AG09319 (cell line): ENCODE data around the gene DUOX1.

Experiments used
- DNase-seq: peaks from one replicate; pipeline ENCODE4 v3.0.0-alpha.2; 2010; ENCODE audit warnings: low read depth; ENCODE audit errors: extremely low read depth
- TF ChIP-seq, protein P1 (sequence below): IDR thresholded peaks from 2 replicates; pipeline ENCODE4 v1.5.1; 2011; ENCODE audit warnings: low read depth, mild to moderate bottlenecking, inconsistent platforms, low read length, moderate library complexity

Gene DUOX1

DNA sequence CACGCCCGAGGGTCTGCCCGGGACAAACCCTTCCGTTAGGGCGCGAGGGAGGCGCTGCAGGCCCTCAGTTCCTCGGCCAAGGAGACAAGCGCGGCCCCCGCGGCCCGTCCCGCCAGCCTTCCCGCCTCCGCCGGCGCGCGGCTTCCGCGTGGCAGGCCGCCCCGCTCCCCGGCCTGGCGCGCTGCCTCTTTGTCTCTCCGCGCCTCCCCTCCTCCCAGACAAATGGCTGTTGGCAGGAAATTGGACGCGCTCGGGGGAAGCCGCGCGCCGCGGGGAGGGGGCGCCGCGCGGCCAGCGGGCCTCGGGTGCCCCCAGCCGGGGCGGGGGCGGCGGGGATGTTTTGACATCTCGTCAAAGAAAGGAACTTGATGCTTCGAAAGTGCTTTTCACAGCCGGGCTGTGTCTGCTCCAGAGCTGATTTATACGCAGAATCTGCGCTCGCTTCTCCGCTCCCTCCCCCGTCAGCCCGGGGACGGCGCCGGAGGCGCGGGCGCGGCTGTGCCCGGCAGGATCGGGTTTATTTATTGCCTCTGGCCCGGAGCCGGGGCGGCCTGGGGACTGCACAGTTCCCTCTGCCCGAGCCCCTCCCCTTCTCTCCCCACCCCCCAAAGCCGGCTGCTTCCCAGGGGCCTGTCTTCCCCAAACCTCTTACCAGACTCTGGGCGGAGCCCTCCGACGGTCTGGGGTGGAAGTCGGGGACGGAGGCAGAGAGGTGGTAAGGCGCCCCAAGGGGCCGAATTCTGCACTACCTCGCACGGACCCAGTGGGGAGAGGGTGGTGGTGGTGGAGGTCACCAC is 37.2 kb downstream of the DUOX1 start:
- peak; percentile 77 for DNase-seq
- TF ChIP-seq, protein P1, sequence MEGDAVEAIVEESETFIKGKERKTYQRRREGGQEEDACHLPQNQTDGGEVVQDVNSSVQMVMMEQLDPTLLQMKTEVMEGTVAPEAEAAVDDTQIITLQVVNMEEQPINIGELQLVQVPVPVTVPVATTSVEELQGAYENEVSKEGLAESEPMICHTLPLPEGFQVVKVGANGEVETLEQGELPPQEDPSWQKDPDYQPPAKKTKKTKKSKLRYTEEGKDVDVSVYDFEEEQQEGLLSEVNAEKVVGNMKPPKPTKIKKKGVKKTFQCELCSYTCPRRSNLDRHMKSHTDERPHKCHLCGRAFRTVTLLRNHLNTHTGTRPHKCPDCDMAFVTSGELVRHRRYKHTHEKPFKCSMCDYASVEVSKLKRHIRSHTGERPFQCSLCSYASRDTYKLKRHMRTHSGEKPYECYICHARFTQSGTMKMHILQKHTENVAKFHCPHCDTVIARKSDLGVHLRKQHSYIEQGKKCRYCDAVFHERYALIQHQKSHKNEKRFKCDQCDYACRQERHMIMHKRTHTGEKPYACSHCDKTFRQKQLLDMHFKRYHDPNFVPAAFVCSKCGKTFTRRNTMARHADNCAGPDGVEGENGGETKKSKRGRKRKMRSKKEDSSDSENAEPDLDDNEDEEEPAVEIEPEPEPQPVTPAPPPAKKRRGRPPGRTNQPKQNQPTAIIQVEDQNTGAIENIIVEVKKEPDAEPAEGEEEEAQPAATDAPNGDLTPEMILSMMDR: peak; percentile 63

DNA sequence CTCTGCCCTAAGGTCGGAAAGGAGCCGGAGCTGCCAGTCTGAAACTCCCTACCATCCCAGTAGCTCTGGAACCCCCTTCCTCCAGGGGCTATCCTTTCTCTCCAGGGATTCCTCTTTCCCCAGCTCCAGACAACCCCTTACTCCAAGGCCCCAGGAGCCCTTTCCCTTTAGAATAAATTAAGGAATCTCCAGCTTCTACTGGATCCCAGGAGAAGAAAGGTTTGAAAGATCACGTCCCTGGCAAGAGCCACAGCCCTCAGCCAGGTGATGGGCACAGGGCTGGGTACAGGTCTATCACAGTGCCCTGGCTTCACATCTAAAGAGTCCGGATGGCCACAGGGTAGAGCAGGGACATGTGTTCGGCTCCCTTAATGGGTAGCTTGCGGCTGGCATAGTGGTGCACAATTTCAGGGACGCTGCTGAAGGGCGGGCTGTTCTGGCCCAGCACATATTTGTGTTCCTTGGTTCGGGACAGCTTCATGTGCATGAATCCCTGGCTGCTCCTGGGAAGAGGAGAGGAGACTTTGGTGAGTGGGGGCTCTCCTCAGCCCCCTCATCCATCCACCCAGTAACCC is 37.9 kb downstream of the DUOX1 start:
- no peak for DNase-seq
- TF ChIP-seq, protein P1: no peak

DNA sequence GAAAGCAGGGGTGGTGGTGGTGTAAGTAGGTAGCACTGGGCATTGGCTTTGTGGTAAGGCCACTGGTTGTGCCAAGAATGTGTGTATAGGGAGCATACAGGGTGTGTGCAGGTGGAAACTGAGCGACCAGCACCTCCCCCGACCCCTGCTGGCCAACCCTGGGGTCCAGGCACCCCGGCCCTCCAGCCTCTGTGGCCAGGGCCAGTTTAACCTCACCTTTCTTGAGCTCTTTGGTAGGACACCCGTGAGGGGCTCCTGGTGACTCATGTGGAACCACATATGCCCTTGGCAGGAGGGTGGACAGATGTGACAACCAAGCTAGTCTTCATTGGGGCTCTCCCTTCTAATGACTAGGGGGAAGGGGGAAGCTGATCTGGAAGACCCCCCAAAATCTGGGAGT is 38.5 kb downstream of the DUOX1 start:
- DNase-seq: no peak
- TF ChIP-seq, protein P1: no peak

DNA sequence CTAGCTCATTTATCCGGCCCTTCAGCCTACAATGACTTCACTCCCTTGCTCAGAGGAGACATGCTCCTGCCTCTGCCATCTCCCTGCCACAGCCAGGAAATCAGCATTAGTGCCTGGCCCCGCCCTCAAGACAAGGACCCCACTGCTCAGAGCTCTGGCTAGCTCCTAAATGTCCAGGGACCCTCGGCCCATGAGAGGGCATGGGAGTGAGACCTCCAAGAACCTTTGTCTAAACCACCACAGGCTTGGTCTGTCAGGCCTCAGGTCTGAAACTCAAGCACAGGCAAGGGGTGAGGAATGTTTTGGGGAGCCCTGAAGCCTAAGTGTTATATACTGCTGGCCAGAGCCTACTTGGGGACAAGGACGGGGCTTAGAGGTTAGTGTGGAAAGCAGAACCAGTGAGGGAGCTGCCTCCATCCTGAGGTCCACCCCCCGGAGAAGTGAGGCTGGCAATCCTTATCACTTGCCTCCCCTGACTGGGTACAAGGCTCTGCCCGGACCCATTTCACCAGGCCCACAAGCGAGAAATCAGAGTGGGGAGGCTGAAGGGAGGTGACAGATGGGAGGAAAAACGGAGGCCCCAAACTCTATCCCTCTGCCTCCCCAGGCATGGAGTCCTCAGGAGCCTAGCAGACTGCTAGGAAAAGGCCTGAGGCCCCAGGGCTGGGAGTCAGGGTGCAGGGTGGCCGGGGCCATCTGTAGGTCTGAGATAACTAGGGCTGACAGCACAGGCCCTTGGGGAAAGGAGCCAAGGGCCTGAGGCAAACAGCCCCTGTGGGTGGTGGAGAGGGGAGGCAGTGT is 39.2 kb downstream of the DUOX1 start:
- DNase-seq: no peak
- TF ChIP-seq, protein P1: no peak

DNA sequence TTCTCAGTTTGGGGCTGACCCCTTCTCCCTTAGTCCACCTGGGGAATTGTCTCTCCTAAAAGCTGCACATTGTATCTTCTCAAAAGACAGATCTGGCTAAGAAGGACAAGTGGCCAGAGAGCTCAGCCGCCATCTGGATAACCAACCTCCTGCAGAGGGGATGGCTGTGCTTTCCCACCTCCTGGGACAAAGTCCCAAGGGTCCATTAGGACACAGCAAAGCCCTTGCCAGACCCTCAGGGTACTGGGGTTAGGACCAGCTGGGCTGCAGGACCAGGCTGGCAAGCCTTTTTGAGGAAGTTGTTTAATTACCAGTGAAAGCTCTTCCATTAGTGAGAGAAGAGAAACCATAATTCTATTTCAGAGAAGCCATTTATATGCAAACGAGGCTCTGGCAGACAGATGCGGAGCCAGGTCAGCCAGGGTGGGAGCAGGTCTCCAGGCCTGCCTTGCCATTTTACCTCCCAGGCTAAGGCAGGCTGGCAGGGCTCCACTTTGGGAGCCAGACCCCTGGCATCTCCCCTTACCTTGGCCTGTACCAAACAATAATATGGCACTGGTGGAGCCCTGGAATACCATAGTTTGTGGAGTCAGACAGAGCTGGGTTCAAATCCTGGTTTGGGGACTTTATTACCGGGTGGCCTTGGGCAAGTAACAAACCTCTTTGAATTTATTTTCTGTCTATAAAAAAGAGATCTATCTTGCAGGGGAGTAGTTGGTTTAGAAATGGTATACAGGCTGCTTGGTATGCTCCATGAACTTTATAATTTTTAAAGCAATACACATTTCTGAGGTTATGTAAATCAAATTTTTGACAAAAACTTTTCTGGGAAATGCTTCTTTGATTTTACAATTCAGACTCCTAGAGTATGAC is 40.0 kb downstream of the DUOX1 start:
- no peak for DNase-seq
- TF ChIP-seq, protein P1: no peak

DNA sequence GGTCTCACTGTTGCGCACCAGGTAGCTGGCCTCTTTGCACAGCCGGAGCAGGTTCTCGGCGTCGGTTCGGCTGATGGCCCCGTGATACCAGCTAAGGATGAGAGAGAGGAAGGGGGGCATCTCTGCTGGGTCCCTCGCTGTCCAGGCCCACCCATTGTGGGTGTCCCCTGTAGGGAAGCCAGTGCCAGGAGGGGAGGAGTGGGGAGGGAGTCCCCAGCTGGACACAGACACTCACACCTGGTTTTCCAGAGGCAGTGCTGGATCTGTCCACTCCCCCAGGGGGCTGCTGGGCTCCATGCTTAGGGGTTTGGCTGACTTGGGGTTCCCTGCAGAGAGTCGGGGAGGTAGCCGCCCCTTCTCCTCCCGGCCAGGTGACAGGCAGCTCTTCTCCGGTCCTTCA is 42.1 kb downstream of the DUOX1 start:
- no peak for DNase-seq
- TF ChIP-seq, protein P1: no peak
